HG03060 (cell line): ENCODE results near the gene PDE1A.

ENCODE experiments used
- ATAC-seq: cut with Tn5 transposase; IDR thresholded peaks from one replicate; pipeline ENCODE4 v1.9.1; 2021; ENCODE audit warnings: low read depth, moderate number of reproducible peaks; ENCODE audit not compliant: unreplicated experiment

Gene PDE1A

DNA sequence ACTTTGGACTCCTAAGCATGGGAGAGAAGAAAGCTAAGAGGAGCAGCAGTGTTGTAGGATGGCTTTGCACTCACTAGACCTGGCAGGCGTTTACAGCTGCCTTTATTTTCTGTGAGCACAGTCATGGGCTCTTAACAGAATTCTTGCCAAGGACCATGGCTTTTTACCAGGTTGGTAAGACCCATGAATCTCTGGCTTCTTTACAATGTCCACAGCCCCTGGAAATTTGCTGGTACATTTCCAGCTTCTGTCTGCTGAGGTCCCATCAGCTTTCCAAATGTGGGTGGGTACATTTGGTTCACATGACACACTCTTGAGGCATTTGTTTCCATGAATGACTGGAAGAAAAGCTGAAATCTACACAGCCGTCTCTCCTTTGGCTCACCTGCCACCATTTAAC, 278.5 kb downstream of the PDE1A start:
- ATAC-seq, result no peak

DNA sequence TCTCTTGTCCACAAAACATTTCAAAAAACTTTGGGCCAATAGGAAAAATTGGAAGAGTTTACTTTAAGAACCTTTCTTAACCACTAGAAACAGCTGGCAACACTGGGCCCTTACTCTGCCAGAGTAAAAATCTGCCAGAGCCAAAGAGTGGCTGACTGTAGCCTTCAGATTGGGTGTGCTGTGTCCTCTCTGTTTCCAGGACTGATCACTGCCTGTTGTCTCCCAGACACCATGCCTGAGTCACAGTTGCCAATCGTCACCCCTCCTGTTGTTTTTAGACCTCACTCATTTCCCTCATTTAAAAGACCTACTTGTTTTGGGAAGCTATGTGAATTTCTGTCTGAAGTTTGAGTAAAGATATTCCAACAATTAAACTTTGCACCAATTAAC, 282.1 kb downstream of the PDE1A start:
- ATAC-seq, result no peak

DNA sequence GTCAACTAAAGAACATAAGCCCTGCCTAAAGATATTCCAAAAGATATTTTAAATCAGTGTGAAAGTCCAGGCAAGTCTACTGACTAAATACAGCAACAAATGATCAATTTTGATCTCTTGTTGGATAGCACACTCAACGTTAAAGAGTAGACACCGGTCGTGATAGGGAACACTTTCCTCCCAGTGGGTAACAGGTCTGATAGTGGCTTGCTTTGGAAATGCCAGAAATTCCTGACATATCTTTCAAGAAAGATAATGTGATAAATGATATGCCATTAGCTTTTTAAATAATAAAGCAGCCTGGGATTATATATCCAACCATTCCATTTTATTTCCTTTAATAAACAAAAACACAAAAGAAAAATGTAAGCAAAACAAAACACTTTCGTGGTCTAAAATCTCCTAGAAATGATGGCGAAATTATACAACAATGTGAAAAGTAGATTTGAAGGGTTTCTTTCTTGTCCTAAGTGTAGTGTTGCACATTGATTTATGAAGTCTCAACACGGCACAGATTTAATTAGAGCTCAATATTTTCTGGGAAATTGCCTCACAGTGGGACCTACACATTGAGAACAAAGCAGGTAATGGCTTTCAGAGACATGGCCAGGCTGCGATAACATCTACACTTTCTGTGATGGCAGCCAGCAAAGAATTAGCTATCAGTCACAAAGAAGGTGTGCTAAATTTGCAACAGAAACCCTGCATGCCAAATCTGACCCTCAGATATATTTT, 282.6 kb downstream of the PDE1A start:
- ATAC-seq, result no peak

DNA sequence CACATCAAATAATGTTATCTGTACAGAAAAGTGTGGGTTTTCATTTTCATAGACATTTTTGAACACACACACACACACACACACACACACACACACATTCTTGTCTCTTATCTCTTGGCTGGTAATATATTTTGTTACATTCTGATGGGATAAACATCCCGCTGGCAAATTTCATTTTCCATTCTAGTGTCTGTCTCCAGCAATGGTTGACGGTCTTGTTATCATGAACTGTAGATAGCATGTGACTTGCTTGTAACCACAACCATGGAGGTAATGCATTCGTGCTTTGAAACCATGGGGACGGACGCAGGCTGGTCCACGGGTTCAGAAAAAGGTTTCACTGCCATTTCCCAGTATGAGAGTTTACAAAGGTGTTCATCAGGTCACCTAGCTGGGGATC, 284.8 kb downstream of the PDE1A start:
- no peak for ATAC-seq

DNA sequence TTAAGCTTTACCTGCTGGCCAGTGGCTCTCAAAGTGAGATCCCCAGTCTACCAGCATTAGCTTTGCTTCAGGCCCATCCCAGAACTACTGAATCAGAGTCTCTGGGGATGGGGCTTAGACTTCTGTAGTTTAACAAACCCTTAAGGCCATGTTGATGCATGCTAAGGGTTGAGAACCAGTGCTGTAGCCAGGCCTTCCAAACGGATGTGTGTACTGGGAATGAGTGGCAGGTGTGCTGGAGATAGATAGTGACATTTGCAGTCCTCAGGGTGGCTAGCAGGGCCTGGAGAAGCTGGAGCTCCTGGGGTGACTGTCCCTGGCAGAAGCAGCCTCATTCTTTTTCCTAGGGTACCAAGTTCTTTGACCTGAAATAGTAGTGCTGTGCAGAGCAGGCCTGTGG, 292.6 kb downstream of the PDE1A start:
- no peak for ATAC-seq

DNA sequence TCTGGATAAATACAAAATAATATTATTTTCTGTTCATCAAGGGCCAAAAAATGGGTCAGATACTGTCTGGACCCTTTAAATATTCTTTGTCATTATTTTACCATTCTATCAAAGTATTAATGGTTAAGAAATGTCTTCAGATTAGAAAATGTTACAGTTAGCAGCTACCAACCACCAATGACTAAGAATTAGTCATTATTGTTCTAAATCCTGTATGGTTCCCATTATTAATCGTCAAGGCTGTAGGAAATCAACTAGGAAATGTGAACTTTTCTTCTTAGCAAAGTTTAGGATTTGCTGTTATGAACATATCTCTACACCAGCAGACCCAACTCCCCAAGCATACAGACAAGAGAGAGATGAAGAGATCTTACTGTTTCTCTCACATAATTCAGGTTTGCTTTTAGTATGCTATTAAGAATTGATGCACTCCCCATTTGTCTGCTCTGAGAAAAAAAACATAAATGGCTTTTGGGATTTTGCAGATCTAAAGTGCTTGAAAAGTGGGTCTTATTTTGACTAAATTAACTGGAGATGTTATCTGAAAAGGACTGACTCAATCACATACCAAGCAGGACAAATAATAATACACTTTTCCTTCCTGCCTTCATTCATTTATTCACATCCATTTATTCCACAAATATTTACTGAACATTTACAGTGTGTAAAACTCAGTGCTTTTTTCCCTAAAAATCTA, 293.5 kb downstream of the PDE1A start:
- no peak for ATAC-seq

DNA sequence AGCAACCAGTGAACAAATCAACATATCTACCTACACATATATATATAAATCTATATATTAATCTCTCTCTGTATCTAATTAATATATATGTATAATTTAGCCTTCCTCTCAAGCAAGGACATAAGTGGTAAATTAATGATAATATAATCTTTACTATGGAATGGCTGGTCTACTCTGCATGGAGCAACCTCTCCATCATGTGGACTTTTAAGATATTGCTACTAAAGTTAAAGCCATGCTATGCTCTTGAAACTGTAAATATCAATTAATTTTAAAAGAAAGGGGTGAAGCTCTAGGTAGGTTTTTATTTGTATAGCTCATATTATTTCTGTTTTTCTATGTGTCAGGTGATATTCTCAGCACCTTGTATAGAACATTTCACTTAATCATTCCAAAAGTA, 294.2 kb downstream of the PDE1A start:
- ATAC-seq, result no peak

DNA sequence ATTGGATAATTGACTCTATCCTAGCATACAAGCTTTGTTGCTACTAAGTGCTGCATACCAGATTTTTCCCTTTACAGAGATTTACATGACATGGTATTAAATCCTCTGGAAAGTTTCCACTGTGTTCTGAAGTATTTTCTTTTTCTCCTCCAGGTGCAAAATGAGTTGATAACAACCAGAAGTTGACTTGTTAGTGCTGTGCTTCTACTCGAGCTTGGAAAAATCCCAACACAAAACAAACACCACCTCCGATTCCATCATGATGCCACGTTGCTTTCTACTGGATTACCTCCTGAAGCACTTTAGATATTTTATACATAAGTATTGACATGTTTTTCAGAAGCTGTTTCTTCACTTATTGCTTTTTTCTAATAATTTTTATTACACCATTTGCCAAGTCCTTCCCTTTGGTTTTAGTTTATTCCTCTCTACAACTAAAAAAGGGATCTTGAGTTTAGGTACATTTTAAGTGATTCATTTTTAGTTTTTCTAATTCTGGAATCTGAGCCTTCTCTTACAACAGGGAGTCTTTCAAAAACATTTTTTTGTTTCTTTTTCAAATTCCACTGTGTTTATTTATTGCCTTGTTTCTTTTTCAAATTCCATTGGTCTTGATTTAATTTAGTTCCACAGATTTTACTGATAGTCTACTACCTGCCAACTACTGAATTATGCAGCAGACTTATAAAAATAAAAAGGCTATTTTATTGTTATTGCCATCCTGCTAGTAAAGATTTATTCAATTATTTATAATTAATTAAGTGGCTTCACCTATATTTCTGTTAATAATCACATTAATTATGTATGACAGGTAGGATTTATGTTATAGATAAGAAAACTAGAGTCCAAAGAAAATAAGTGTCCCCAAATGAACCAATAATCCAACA, 297.8 kb downstream of the PDE1A start:
- ATAC-seq, result no peak

DNA sequence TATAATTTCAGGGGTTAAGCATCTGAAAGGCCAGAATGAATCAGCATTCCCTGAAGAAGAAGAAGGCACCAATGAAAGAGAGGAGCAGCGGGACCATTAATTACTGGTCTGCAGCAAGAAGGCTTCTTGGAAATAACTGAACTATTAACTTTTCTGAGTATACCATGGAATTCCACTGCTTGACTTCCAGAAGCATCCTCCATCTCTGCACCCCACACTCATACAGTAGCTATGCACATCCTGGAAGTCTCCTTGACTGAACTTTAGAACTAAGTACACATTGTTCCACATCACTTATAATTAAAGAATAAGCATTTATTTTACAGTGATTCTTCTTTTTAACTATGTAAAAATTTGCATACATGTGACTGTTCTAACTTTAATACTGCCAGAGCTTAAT, 309.6 kb downstream of the PDE1A start:
- ATAC-seq, result no peak

DNA sequence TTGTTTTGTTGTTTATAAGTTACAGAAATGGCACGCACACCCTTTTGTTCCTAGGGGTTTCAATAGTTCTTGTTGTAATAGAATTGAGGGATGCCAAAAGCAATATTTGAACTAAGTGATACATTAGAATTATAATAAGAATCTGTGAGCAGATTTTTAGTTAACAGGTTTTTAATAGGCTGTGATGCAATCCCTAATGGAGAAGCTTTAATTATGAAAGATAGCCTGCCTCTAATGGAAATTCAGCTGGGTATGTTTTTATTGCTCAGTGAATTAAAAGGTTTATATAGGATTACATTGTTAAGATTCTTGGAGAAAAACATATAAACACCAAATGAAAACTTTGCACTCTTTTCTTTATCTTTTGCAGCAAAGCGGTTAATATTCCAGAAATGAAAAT, 310.1 kb downstream of the PDE1A start:
- ATAC-seq, result no peak

DNA sequence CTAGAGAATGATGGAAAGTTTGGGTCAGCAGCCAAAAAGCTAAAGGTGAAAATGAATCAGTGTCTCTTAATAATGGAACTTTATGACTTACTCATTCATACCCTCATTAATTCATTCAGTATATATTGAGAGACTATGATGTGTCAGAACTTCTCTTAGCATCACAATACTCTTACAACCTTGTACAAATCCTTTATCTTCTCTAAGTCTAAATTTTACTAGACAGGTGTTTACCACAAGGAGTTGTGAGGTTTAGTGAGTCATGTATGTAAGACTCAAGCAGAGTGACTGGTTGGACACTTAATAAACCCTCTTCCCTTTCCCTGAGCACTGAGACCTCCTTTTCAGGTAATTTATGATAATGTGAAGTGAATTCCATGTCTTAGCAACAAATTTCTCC, 311.6 kb downstream of the PDE1A start:
- ATAC-seq, result no peak

DNA sequence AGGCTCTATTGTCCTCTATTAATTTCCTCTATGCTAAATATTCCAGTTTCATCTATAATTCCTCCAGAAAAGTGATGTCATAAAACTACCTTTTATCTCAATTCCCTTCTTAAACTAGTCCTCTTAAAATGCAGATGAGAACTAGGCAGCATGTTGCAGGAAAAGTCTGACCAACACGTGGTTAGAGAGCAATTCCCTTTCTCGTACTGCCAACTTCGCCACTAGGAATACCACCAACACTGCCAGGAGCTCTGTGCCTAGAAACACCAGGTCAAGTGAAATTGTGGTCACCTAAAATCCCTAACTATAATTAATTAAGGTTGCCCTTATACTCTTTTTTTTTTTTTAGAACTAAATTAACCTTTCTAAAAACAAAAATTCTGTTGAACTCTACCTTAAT, 313.5 kb downstream of the PDE1A start:
- ATAC-seq, result no peak

DNA sequence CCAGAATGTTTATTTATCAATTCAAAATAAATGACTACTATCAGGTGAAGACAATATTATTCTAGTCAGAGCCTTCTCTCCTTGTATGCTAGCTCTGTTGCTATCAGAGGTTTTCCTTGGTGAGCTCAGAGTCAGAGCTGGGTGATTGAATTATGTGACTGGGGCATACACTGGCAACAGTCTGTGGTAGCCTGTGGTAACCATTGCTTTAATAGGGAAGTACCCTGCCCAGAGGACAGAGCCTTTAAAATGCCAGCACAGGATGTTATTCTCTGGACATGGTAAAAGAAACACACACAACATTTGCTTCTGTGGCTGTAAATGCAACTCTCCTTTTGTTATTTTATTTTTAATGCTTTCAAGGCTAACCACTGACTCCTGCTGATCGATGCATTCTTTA, 316.5 kb downstream of the PDE1A start:
- no peak for ATAC-seq

DNA sequence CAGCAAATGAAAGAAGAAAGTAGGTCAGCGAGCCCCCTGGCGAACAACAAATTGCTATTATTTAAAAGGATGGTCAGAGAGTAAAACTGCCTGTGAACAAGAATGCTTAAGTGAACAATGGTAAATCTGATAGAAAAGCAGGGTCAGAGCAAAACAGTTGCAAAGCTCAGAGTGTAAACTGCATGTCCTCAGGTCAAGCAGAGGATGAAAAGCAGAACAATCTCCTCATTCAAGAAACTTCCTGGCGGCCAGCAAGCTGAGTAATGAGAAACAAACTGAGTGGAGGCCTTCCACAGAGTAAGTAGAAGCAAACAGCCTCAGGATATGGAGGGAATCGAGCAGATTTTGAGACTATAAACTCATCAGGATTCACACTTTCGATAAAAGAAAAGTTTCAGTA, 323.3 kb downstream of the PDE1A start:
- ATAC-seq, result no peak

DNA sequence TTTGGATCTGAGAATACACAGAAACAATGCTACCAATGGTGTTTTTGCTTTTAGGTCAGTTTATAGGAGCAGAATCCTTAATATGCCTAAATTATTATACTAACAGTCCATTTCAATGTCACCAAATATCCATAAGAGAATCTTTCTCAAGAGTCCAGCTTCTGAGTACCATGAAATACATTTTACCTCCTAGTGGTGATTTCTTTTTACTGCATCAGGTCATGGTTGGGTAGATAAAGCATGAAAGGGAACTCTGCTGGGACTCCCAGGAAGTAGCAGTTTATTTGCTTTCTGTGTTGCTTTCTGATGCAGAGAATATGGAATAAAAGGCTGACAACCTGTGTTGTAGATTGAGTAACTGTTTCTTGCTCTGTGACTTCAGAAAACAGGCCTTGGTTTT, 325.6 kb downstream of the PDE1A start:
- no peak for ATAC-seq

DNA sequence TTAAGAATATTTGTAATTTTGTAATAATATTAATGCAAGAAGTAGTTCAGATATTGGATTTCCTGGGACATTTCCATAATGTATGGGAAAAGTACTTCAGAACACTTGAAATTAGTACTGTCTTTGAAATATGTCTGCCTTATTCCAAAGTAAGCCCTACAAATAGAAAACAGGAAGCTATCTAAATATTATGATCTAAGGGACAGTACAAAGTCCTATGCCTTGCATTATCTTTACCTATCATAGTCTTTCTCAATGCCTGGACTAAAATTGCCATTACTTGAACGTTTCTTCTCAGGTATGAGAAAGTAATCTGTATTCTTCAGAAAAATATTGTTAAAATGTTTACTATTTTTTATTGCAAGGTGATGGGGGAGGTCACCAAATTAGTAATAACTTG, 328.2 kb downstream of the PDE1A start:
- no peak for ATAC-seq

DNA sequence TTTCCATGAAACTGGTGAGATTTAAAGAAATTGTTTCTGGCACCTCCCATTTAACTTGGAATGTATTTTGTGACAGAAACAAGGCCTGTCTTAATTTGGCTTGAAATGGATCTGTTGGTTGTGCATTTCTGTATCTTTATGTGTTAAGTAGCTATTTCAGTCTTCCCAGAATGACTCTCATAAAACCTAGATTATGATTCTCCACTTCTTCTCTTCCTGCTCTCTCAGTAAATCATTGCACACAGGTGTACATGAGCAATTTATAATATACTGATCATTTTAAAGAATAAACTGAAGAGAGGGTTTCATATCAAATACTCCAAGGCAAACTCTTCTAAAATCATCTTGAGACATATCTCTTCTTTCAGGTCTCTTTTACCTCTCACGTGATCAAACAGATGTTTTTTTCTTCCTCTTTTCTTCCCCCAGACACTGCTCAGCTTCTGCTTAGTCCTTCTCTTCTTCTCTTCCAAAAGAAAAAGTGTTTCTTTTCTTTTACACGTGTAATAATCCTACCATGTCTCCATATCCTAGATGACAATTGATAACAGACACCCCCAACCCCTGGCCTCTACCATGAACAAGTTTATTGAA, 329.2 kb downstream of the PDE1A start:
- no peak for ATAC-seq

DNA sequence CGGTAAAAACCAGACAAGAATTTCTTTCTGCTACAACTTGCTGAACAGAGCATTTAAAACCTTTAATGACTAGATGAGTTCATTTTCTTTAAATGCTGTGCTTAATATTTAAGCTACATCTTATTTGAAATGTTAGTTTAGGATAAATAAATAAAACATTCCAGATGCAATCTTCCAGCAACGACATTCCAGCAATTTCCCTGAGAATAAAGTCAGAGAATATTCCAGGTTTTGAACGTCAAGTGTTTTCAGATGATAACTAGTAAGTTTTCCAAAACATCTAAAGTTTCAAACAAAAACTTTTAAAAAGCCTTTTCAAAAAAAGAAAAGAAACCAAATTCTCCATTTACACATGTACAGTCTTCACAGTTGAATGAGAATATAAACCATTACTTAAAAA, 336.4 kb downstream of the PDE1A start:
- ATAC-seq, result no peak
